Measurements from ENCODE around the gene LTV1.
"Not testable (repeated sequence)": the region's sequence is repeated elsewhere in the genome, so short reads cannot be mapped to it uniquely, and the experiment has no call there.

Gene LTV1, protein sequence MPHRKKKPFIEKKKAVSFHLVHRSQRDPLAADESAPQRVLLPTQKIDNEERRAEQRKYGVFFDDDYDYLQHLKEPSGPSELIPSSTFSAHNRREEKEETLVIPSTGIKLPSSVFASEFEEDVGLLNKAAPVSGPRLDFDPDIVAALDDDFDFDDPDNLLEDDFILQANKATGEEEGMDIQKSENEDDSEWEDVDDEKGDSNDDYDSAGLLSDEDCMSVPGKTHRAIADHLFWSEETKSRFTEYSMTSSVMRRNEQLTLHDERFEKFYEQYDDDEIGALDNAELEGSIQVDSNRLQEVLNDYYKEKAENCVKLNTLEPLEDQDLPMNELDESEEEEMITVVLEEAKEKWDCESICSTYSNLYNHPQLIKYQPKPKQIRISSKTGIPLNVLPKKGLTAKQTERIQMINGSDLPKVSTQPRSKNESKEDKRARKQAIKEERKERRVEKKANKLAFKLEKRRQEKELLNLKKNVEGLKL

GRCh38 chr6:143842902-143843676 lies at the start of gene LTV1:
Gene LTV1, plus strand, starts transcription at chr6:143843338. Its CDS starts 140 bp downstream, at chr6:143843478.
- Histone ChIP-seq H3K4me3 (ENCODE audit: low read length) (peak within 1 kb of the TSS; percentile 99), H3K9me3 (ENCODE audit: control insufficient read depth, low read depth, low read length) (no peaks in the 10 kb centered on the region), H3K9ac (ENCODE audit: low read length) (peak within 1 kb of the TSS; percentile 98), H3K27me3 (ENCODE audit: control insufficient read depth, insufficient read depth, low read length) (no peaks in the 10 kb centered on the region), H3K27ac (ENCODE audit: low read length) (peak within 1 kb of the TSS; percentile 87), H3K4me1 (ENCODE audit: control insufficient read depth, low read depth, low read length) (peaks cover 9% of the 10 kb centered on the region), H3K36me3 (ENCODE audit: control insufficient read depth, low read depth, low read length) (peaks cover 35% of the 10 kb centered on the region)

- H3K27me3 ChIP-seq (ENCODE audit: control insufficient read depth, insufficient read depth, low read length); H3K9ac ChIP-seq (ENCODE audit: low read length); H3K36me3 ChIP-seq (ENCODE audit: control insufficient read depth, low read depth, low read length); H3K9me3 ChIP-seq (ENCODE audit: control insufficient read depth, low read depth, low read length); H3K4me3 ChIP-seq (ENCODE audit: low read length); H3K27ac ChIP-seq (ENCODE audit: low read length); H3K4me1 ChIP-seq (ENCODE audit: control insufficient read depth, low read depth, low read length): not testable (repeated sequence)
Measured at GRCh38 chr6:143796551-143796950, 46.6 kb upstream of the LTV1 start.

DNA sequence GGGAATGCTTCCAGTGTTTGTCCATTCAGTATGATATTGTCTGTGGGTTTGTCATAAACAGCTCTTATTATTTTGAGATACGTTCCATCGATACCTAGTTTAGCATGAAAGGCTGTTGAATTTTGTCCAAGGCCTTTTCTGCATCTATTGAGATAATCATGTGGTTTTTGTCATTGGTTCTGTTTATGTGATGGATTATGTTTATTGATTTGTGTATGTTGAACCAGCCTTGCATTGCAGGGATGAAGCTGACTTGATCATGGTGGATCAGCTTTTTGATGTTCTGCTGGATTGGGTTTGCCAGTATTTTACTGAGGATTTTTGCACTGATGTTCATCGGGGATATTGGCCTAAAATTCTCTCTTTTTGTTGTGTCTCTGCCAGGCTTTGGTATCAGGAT lies 44.7 kb upstream of the LTV1 start:
- H3K27me3 ChIP-seq (ENCODE audit: control insufficient read depth, insufficient read depth, low read length); H3K9me3 ChIP-seq (ENCODE audit: control insufficient read depth, low read depth, low read length); H3K9ac ChIP-seq (ENCODE audit: low read length); H3K36me3 ChIP-seq (ENCODE audit: control insufficient read depth, low read depth, low read length); H3K4me3 ChIP-seq (ENCODE audit: low read length); H3K4me1 ChIP-seq (ENCODE audit: control insufficient read depth, low read depth, low read length); H3K27ac ChIP-seq (ENCODE audit: low read length): not testable (repeated sequence)

- Histone ChIP-seq H3K27ac (ENCODE audit: low read length) (no peak overlapping the region), H3K4me1 (ENCODE audit: control insufficient read depth, low read depth, low read length) (peaks cover 9% of the 10 kb centered on the region), H3K36me3 (ENCODE audit: control insufficient read depth, low read depth, low read length) (peaks cover 9% of the 10 kb centered on the region), H3K4me3 (ENCODE audit: low read length) (no peak overlapping the region), H3K9ac (ENCODE audit: low read length) (no peak overlapping the region), H3K9me3 (ENCODE audit: control insufficient read depth, low read depth, low read length) (no peaks in the 10 kb centered on the region), H3K27me3 (ENCODE audit: control insufficient read depth, insufficient read depth, low read length) (no peaks in the 10 kb centered on the region)
Measured at GRCh38 chr6:143802833-143803565, 40.1 kb upstream of the LTV1 start.

GRCh38 chr6:143803769-143804568 lies 39.2 kb upstream of the LTV1 start:
- H3K9ac ChIP-seq (ENCODE audit: low read length): peak overlapping the region; percentile 37

GRCh38 chr6:143804835-143805239 lies 38.3 kb upstream of the LTV1 start:
- no peak overlapping the region for H3K4me3 ChIP-seq (ENCODE audit: low read length)
- H3K36me3 ChIP-seq (ENCODE audit: control insufficient read depth, low read depth, low read length): peaks cover 9% of the 10 kb centered on the region
- no peak overlapping the region for H3K9ac ChIP-seq (ENCODE audit: low read length)
- no peaks in the 10 kb centered on the region for H3K27me3 ChIP-seq (ENCODE audit: control insufficient read depth, insufficient read depth, low read length)
- H3K9me3 ChIP-seq (ENCODE audit: control insufficient read depth, low read depth, low read length): no peaks in the 10 kb centered on the region
- no peak overlapping the region for H3K27ac ChIP-seq (ENCODE audit: low read length)
- peaks cover 9% of the 10 kb centered on the region for H3K4me1 ChIP-seq (ENCODE audit: control insufficient read depth, low read depth, low read length)

More at GRCh38 chr6:143803769-143804568, 39.2 kb upstream of the LTV1 start:
- H3K27me3 ChIP-seq (ENCODE audit: control insufficient read depth, insufficient read depth, low read length): no peaks in the 10 kb centered on the region
- H3K4me3 ChIP-seq (ENCODE audit: low read length): no peak overlapping the region
- no peaks in the 10 kb centered on the region for H3K9me3 ChIP-seq (ENCODE audit: control insufficient read depth, low read depth, low read length)
- H3K4me1 ChIP-seq (ENCODE audit: control insufficient read depth, low read depth, low read length): peaks cover 9% of the 10 kb centered on the region
- H3K36me3 ChIP-seq (ENCODE audit: control insufficient read depth, low read depth, low read length): peaks cover 9% of the 10 kb centered on the region
- H3K27ac ChIP-seq (ENCODE audit: low read length): peak overlapping the region; percentile 61

GRCh38 chr6:143806282-143807102 lies 36.6 kb upstream of the LTV1 start:
- Histone ChIP-seq H3K36me3 (ENCODE audit: control insufficient read depth, low read depth, low read length) (peaks cover 9% of the 10 kb centered on the region), H3K27ac (ENCODE audit: low read length) (no peak overlapping the region), H3K9me3 (ENCODE audit: control insufficient read depth, low read depth, low read length) (no peaks in the 10 kb centered on the region), H3K4me3 (ENCODE audit: low read length) (no peak overlapping the region), H3K9ac (ENCODE audit: low read length) (no peak overlapping the region), H3K4me1 (ENCODE audit: control insufficient read depth, low read depth, low read length) (peaks cover 9% of the 10 kb centered on the region), H3K27me3 (ENCODE audit: control insufficient read depth, insufficient read depth, low read length) (no peaks in the 10 kb centered on the region)

DNA sequence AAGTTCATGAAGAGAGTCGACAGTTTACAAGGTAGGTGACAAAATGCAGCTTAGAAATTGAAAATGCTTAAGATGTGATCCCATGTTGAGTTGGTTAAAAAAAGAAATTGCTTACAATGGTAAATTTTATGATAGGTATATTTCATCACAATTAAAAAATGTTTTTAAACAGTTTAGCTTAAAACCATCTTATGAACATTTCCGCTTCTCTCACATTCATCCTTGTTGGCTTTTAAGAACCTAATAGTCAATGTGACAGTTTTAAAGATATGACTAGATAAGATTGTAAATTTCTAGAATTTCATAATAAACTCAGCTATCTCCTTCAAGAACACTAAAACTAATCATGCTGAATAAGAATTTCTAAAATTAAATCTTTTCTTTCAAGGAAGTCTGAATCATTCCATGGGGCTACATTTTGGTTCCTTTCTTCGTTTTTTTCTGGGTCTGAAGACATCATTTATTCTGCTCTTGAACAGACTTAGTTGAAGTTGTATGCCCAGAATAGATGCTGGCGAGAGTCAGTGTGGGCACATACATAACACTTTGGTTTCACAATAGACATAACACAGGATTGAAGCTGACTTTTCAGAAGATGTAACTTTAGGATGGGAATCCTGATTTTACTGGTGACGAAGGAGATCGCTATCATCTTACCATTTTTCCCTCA lies 35.9 kb upstream of the LTV1 start:
- Histone ChIP-seq H3K9me3 (ENCODE audit: control insufficient read depth, low read depth, low read length) (no peaks in the 10 kb centered on the region), H3K27me3 (ENCODE audit: control insufficient read depth, insufficient read depth, low read length) (no peaks in the 10 kb centered on the region), H3K4me1 (ENCODE audit: control insufficient read depth, low read depth, low read length) (peaks cover 9% of the 10 kb centered on the region), H3K9ac (ENCODE audit: low read length) (no peak overlapping the region), H3K36me3 (ENCODE audit: control insufficient read depth, low read depth, low read length) (peaks cover 10% of the 10 kb centered on the region), H3K4me3 (ENCODE audit: low read length) (no peak overlapping the region), H3K27ac (ENCODE audit: low read length) (no peak overlapping the region)

GRCh38 chr6:143810745-143811144 lies 32.4 kb upstream of the LTV1 start:
- H3K4me3 ChIP-seq (ENCODE audit: low read length): no peak overlapping the region

More at GRCh38 chr6:143810745-143811144, 32.4 kb upstream of the LTV1 start:
- Histone ChIP-seq H3K4me1 (ENCODE audit: control insufficient read depth, low read depth, low read length) (no peaks in the 10 kb centered on the region), H3K27me3 (ENCODE audit: control insufficient read depth, insufficient read depth, low read length) (no peaks in the 10 kb centered on the region), H3K27ac (ENCODE audit: low read length) (no peak overlapping the region), H3K9me3 (ENCODE audit: control insufficient read depth, low read depth, low read length) (no peaks in the 10 kb centered on the region), H3K9ac (ENCODE audit: low read length) (no peak overlapping the region), H3K36me3 (ENCODE audit: control insufficient read depth, low read depth, low read length) (peaks cover 15% of the 10 kb centered on the region)

All from iPS-18a (cell line).